Hepatocyte (in vitro differentiated cells): Measurements from ENCODE around the gene NR1D1. TPM values are rescaled to one million over a fixed set of nuclear protein-coding genes. Genes with fewer than 3 reads are reported as not detected.

ENCODE experiments used
- DNase-seq: peaks from one replicate; pipeline ENCODE4 v3.0.0-alpha.2; 2016; ENCODE audit warnings: low spot score
- H2AFZ ChIP-seq: fragments of 200-600 bp; sonication (generic); 2 replicates; pipeline ENCODE4 v1.6.0; 2016; ENCODE audit warnings: antibody characterized with exemption, mild to moderate bottlenecking
- H3K27ac ChIP-seq: fragments of 200-600 bp; sonication (generic); 2 replicates; pipeline ENCODE4 v1.5.1; 2016; ENCODE audit warnings: mild to moderate bottlenecking
- H3K27me3 ChIP-seq: fragments of 200-600 bp; sonication (generic); 2 replicates; pipeline ENCODE4 v1.6.1; 2016
- H3K36me3 ChIP-seq: fragments of 200-600 bp; sonication (generic); replicated peaks from 2 replicates; pipeline ENCODE4 v1.5.1; 2016; ENCODE audit warnings: low read depth; ENCODE audit not compliant: insufficient read depth
- H3K4me1 ChIP-seq: fragments of 200-600 bp; sonication (generic); 2 replicates; pipeline ENCODE4 v1.5.1; 2016; ENCODE audit warnings: mild to moderate bottlenecking, moderate library complexity; ENCODE audit not compliant: insufficient read depth
- H3K4me2 ChIP-seq: fragments of 200-600 bp; sonication (generic); 2 replicates; pipeline ENCODE4 v1.6.0; 2016
- H3K4me3 ChIP-seq: fragments of 200-600 bp; sonication (generic); 2 replicates; pipeline ENCODE4 v1.5.1; 2016; ENCODE audit warnings: mild to moderate bottlenecking
- H3K79me2 ChIP-seq: fragments of 200-600 bp; sonication (generic); 2 replicates; pipeline ENCODE4 v1.6.0; 2017; ENCODE audit warnings: mild to moderate bottlenecking
- H3K9me2 ChIP-seq: fragments of 200-600 bp; sonication (generic); replicated peaks from 2 replicates; pipeline ENCODE4 v1.6.0; 2017; ENCODE audit warnings: mild to moderate bottlenecking; ENCODE audit not compliant: insufficient read depth
- H3K9me3 ChIP-seq: fragments of 200-600 bp; sonication (generic); 2 replicates; pipeline ENCODE4 v1.5.1; 2016; ENCODE audit warnings: low read depth, mild to moderate bottlenecking
- H4K20me1 ChIP-seq: fragments of 200-600 bp; sonication (generic); 2 replicates; pipeline ENCODE4 v1.6.0; 2016; ENCODE audit warnings: mild to moderate bottlenecking; ENCODE audit not compliant: insufficient read depth, poor library complexity, severe bottlenecking
- EZH2 ChIP-seq: fragments of 200-600 bp; sonication (generic); IDR thresholded peaks from 2 replicates; pipeline ENCODE4 v1.6.1; 2016; ENCODE audit warnings: antibody characterized with exemption, mild to moderate bottlenecking, borderline replicate concordance
- EZH2phosphoT487 ChIP-seq: fragments of 200-600 bp; sonication (generic); IDR thresholded peaks from one replicate; pipeline ENCODE4 v1.6.1; 2018; ENCODE audit warnings: antibody characterized with exemption, mild to moderate bottlenecking, low read depth, moderate library complexity; ENCODE audit not compliant: unreplicated experiment, severe bottlenecking
- WGBS: methylation state at CpG from one replicate; pipeline ENCODE4 v1.1.6; 2016; ENCODE audit warnings: low lambda C conversion rate; ENCODE audit errors: missing lambda C conversion rate; 5-methylcytosine and 5-hydroxymethylcytosine counted together
- polyA plus RNA-seq: library from polyadenylated mRNA; unstranded; fragments of >200 nt; fragmentation: Nextera tagmentation; extraction: Ambion mirVana; gene quantifications from 2 replicates; pipeline ENCODE4 v1.2.1, GENCODE V29; 2016
- total RNA-seq: library from RNA; depleted of rRNA; stranded (reverse); fragments of >200 nt; gene quantifications from 2 replicates; pipeline ENCODE4 v1.2.3, GENCODE V29; 2014
- TF ChIP-seq, protein P1 (sequence below): fragments of 200-600 bp; sonication (generic); IDR thresholded peaks from 2 replicates; pipeline ENCODE4 v1.5.1; 2016; ENCODE audit warnings: antibody characterized with exemption, mild to moderate bottlenecking; ENCODE audit not compliant: poor library complexity

NR1D1 gene
- total and polyA plus RNA-seq, 2 experiments from 2014 or later, result 3.0 to 7.1 TPM

- Histone ChIP-seq H4K20me1 (no peaks in the 10 kb centered on the region), H3K27me3 (no peaks in the 10 kb centered on the region), H3K27ac (no peak overlapping the region), H3K79me2 (peaks cover 3% of the 10 kb centered on the region), H3K4me3 (no peak overlapping the region), H3K4me1 (no peaks in the 10 kb centered on the region), H3K9me3 (no peaks in the 10 kb centered on the region), H2AFZ (no peak overlapping the region), H3K36me3 (no peaks in the 10 kb centered on the region), H3K9me2 (no peaks in the 10 kb centered on the region), H3K4me2 (no peak overlapping the region)
- no peak for DNase-seq
- TF ChIP-seq, protein P1, sequence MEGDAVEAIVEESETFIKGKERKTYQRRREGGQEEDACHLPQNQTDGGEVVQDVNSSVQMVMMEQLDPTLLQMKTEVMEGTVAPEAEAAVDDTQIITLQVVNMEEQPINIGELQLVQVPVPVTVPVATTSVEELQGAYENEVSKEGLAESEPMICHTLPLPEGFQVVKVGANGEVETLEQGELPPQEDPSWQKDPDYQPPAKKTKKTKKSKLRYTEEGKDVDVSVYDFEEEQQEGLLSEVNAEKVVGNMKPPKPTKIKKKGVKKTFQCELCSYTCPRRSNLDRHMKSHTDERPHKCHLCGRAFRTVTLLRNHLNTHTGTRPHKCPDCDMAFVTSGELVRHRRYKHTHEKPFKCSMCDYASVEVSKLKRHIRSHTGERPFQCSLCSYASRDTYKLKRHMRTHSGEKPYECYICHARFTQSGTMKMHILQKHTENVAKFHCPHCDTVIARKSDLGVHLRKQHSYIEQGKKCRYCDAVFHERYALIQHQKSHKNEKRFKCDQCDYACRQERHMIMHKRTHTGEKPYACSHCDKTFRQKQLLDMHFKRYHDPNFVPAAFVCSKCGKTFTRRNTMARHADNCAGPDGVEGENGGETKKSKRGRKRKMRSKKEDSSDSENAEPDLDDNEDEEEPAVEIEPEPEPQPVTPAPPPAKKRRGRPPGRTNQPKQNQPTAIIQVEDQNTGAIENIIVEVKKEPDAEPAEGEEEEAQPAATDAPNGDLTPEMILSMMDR, result no peak
- TF ChIP-seq EZH2, result no peak
- TF ChIP-seq EZH2phosphoT487, result no peak
- 98% methylated on average over 14 of the region's 14 CpGs for WGBS
Observed at GRCh38 chr17:40084477-40084876, 15.9 kb downstream of the NR1D1 start.

DNA sequence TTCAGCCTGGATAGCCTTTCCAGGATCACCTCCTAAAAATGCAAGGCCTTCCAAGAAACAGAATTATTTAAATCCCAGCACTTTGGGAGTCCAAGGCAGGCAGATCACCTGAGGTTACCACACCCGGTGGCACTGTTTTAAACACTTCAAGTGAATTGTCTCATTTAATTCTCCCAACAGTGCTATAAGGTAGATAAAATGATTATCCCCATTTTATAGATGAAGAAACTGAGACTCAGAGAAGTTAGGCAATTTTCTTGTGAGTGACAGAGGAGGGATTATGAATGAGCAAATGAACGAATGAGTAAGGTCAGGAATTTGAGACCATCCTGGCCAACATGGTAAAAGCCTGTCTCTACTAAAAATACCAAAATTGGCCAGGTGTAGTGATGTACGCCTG, 20.8 kb downstream of the NR1D1 start:
- no peak for TF ChIP-seq EZH2
- TF ChIP-seq EZH2phosphoT487, result no peak
- TF ChIP-seq, protein P1, result no peak
- Histone ChIP-seq H3K9me3 (no peaks in the 10 kb centered on the region), H3K4me3 (no peak overlapping the region), H3K27me3 (no peaks in the 10 kb centered on the region), H3K79me2 (peaks cover 26% of the 10 kb centered on the region), H3K4me2 (no peak overlapping the region), H4K20me1 (peaks cover 3% of the 10 kb centered on the region), H3K9me2 (no peaks in the 10 kb centered on the region), H3K4me1 (peaks cover 19% of the 10 kb centered on the region), H2AFZ (no peak overlapping the region), H3K36me3 (no peaks in the 10 kb centered on the region), H3K27ac (no peak overlapping the region)
- DNase-seq, result no peak
- 89% methylated on average over 3 of the region's 3 CpGs for WGBS

GRCh38 chr17:40076591-40076990, 23.8 kb downstream of the NR1D1 start:
- Histone ChIP-seq H3K9me2 (no peaks in the 10 kb centered on the region), H3K4me2 (no peak overlapping the region), H3K4me1 (peaks cover 44% of the 10 kb centered on the region), H3K4me3 (no peak overlapping the region), H3K9me3 (no peaks in the 10 kb centered on the region), H4K20me1 (peaks cover 3% of the 10 kb centered on the region), H2AFZ (no peak overlapping the region), H3K36me3 (no peaks in the 10 kb centered on the region), H3K27ac (no peak overlapping the region), H3K79me2 (peaks cover 43% of the 10 kb centered on the region), H3K27me3 (no peaks in the 10 kb centered on the region)
- TF ChIP-seq EZH2phosphoT487, result no peak
- TF ChIP-seq, protein P1, result no peak
- no peak for TF ChIP-seq EZH2
- no peak for DNase-seq
- 75% methylated on average over 7 of the region's 7 CpGs for WGBS
